GM11168 (cell line): ENCODE measurements around the gene POLN.

Experiments
- in situ Hi-C: fragments of 300-500 bp; cut with MboI; formaldehyde crosslinking; loops from one replicate; pipeline ENCODE4 v1.12.0; 2022; ENCODE audit warnings: low sequenced_read_pairs; ENCODE audit not compliant: unreplicated experiment

The POLN gene

DNA sequence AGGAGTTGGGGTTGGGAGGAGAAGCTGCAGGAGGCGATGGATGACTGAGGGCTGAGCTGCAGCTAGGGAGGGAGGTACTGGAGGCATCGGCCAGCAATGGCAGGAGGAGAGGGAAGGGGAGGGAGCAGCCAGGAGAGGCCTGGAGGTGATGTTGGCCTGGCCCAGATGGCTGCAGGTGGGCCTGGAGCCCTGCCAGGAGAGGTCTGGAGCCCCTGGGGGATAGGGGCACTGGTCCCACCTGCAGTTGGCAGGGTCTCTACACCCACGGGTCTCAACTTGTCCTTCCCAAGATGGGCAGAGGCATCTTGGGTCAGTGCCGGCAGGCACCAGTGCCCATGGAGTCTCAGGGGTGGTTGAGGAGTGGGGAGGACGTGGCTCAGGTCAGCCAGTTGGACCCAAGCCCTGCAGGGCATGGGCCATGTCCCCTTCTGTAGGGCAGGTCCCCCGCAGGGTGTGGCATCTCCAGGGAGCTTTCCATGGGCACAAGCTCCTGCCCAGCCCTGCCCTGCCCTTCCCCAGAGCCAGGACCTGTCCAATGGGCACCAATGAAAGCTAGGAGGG, 22.6 kb upstream of the POLN start:
- in situ Hi-C loops = no loop called here

DNA sequence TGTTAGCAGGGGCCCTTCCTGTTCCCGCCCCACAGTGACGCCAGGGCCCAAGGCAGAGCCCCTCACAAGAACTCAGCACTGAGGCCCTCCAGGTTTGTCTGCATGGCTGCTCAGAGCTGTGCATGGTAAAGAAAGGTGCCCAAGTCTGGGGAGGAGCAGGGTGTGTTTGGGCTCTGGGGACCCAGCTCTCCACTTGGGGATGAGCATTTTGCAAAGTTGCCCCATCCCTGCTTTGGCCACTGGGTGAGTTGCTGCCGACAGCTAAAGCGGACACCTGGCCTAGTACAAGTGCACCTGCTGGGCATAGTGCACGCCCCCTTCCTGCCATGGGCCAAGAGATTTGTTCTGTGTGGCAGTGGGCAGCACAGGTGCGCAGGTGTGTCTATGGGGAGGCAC, 22.0 kb upstream of the POLN start:
- in situ Hi-C loops = no loop called here

DNA sequence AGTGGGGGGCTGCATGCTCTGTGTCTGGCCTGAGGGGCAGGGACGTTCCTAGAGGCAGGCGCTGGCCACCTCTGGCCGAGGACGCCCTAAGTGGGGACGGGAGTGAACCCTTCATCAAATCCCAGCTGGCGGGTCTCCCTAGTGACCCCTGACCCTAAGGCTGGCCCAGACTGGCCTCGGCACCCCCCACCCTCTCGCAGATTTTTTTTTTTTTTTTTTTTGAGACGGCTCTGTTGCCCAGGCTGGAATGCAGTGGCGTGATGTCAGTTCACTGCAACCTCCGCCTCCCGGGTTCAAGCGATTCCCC, 21.0 kb upstream of the POLN start:
- in situ Hi-C loops = no loop called here

DNA sequence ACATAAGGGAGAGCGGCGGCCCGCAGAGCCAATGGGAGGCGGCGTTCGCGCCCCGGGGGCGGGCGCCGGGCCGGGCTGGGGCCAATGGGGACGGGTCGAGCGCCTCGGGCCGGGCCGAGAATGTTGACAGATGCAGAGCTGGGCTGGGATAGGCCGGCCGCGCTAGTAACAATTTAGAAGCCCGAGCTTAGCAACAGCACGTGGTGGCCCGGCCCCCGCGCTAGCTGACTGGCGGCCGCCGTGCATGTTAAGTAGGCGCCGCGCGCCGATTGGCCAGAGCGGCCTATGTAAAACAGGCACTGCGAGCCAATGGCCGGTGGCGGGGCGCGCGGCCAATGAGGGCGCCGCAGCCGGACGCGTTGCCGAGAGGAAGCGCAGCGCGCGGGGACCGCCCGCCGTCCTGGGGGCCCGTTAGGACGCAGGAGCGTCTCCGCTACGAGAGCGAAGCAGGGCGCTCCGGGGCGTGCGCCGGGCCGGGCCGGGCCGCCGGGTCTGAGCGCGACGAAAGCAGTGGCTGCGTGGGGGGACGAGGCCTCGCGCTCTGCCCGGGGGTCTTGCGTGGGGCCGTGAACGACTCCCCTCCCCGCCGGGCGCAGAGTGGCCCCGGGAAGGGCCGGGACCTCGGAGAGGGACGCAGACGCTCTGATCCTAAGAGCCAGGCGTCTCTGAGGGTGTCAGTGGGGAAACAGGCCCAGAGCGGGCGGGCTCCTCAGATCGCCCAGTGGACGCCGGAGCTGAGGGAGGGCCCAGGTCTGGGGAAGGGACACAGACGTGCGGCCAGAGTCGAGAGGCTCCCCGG, 20.4 kb upstream of the POLN start:
- in situ Hi-C loops = no loop called here

DNA sequence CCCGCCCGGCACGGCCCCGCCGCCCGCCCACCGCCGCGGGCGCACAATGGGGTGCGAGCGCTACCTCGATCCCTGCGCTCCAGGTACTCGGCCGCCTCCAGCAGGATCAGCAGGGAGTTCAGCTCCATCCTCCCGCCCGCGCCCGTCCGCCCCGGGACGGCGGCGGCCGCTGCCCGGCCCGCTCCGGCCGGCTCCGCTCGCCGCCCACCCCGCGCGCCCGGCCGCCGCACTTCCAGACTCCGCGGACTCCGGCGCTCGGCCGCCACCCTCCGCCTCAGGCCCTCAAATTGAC, 19.9 kb upstream of the POLN start, which contains the start of gene MXD4:
Gene MXD4 (minus strand): TSS at position 257 of the 292 bp plus-strand sequence. CDS start 129 bp downstream, at position 128.
- in situ Hi-C loops = no loop called here

DNA sequence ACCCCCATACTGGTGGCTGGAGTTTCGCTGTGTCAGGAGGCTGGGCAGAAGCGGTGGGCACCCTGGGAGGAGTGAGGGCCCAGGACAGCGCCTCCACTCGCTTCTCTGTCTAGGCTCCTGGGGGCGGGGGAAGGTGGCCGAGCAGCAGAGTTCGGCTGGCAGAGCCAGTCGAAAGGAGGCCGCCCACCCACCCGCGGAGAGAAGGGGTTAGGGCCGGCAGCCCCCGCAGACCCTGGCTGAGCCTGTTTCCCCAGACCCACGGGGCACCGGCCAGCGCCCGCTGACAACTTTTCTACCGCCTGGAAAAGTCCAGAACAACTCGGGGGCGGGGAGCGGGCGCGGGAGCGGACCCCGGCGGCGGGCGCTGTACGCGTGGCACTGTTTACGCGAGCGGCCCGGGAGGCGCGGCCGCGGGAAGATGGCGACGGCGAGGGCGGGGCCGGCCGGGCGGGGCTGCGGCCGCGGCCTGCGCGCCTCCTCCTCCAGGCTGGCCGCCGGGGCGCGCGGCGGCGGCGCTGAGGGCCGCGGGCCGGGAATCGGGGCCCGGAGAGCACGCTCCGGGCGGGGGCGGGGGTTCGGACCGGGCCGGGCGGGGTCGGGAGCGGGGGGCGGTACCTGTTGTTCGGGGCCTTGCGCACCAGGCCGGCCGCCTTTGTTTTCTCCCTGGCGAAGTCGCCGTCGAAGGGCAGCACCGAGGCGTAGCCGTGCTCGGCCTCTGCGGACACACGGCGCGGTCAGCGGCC, 19.4 kb upstream of the POLN start:
- in situ Hi-C loops = no loop called here

DNA sequence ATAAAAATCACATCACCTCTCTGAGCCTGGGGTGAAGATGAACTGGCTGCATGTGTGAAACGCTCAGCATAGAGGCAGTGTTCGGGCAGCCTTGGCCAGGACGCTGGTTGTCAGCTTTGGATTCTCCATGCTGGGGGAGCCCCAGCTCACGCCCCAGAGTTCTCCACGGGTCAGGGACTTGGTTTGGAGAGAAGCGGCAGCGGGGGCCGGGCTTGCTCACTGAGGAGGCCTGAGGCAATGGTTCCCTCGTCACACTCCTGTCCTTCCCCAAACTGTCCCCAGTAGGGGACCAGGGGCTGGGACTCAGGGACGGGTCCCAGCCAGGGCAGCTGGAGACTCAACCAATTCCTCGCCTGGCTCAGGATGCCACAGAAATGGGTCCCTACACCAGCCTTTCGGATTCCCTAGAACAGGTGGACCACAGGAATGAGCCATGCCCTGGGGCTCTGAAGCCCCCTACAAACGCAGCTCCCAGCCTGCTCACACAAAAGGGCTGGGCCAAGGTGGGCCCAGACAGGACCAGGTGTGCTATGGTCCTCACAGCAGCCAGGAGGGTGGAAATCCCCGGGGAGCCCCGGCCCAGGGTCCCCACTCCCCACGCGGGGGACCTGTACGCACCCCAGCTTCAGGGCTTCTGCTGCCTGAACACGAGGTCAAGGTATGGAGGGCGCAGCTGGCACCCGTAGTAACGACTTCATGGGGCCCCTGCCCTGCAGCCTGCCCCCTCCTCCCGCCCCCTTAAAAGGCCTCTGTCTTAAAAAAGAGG, 18.6 kb upstream of the POLN start:
- in situ Hi-C loops = no loop called here

DNA sequence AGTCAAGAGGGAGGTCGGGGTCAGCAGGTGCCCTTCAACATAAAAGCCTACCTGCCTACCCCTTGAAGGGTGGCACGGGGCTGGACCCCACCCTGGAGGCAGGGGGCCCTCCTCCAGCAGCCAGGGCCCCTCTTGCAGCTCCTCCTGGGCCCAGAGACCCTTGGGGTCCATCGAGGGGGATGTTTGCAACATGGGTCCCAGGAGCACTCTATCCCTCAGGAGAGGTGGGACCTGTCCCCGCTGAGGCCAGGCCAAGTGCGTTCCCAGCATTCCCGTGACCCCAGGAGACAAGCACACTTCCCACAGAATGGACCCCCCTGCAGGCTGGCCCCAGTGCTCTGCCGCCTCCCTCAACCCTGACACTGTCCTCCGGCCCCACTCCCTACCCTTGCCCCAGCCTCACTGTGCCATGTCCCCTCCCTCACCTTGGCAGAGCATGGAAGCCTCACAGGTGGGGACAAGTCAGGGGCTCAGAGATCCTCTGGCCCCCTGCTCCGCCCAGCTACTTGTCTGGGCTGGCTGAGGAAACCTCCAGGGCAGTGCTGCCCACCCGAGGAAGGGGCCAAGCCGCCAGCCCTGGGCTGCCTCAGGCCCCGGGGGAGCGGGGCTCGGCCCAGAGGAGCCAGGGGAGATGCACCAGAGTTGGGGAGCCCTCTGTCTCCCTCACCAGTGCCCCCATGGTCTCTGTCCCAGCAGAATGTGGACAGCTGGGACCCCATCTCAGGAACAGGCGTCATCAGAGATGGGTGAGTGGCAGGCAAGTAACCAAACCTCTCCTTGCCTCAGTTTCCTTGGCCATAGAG, 17.8 kb upstream of the POLN start:
- in situ Hi-C loops = no loop called here

DNA sequence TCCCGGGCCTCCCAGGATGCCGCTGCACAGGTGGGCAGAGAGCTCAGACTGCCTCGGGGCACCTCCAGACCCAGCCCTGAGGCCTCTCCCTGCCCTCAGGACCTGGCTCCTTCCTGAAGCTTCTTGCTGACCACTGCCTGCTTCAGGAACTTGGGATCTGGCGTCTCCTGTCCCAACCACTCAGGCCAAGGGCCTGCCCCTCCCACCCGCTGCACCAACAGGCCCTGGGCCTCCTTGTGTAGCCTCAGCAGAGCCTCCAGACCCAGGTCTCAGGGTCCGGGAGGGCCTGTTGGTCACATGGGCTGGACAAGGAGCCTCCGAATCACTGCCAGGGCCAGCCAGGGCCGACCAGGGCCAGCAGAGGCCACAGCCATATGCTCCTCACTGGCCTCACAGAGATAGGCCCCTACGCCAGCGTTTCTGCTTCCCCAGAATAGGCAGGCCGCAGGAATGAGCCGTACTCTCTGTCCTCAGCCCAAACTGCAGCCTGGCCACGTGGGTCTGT, 17.2 kb upstream of the POLN start:
- in situ Hi-C loops = no loop called here

DNA sequence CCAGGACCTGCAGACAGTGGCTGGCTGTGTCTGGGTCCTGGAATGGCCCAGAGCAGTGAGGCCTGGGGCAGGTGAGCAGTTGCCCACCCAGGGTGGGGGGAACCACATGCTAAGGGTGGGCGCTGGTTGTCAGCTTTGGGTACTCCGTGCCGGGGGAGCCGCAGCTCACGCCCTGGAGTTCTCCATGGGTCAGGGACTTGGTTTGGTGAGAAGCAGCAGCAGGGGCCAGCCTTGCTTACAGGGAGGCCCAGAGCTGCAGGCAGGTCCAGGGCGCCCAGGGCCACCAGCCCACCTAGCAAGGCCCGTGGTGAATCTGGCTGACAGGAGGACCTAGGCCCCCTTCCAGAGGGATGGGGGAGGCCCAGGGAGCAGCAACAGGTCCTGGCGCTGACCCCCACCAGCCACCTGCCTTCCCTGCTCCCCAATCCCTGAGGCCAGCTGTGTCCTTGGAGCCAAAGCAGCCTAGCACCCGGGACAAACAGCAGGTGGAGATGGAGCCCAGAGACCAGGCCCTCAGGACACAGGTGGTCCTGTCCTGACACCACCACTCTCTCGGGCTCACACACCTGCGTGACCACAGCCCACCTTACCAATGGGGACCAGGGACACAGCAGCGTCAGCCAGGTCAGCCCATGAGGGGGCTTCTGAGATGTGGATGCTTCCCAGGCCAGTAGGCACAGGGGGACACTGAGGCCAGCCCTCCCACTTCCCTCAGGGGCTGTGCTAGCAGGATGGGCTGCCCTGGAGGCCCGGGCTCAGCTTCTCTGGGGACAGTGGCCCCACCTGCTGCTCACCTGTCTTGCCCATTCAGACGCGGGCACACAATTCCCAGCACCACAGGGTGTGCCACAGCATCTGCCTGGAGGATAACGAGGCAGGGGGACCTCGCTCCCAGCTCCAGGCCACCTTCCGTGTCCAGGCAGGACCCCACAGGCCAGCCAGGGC, 16.4 kb upstream of the POLN start:
- in situ Hi-C loops = no loop called here

DNA sequence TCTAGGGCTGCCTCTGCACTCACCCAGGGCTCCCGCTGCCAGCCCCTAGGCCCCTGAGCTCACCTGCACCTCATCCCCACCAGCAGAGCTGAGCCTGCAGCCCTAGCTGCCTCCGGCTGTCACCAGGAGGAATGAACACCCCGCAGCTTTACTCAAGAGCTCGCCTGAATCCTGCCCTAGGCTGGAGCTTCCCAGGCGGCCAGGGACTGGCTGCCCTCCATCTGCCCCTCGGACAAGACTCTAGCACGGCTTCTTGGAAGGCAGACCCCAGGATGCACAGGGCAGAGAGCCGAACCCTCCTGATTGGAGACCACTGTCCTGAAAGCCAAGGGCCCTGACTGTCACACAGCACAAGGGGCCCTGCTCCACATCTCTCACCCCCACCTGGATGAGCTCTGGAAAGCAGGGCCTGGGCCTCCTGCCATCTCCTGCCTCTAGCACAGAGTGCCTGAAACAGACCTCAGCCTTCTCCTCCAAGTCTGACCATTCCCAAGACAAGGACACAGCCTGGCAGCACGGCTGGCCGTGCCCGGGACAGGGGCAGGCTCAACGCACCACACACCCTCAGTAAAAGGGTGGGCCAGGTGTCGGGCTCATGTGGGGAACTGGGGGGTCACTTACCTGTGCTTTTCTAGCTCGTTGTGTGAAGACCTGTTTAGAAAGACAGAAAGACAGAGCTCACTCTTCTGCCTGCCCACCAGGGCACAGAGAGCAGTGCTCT, 15.6 kb upstream of the POLN start:
- in situ Hi-C loops = no loop called here

DNA sequence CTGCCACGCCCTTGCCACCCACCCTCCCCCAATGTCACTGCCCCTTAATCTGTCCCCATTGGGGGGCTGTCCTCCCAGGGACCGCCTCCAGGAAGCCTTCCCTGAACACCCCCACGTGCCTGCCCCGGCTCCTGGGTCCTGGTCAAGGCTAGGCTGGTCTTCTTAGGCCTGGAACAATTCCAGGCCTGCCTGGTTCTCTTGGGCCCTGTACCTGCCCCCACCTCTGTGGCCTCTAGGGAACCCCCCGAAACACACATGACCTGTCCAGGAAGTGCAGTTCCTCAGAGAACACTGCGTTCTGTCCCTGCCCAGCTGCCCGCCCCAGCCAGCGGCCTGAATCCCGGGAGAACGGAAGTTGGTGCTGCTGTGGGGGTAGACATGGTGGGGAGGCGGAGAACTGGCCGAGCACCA, 14.9 kb upstream of the POLN start:
- in situ Hi-C loops = no loop called here

DNA sequence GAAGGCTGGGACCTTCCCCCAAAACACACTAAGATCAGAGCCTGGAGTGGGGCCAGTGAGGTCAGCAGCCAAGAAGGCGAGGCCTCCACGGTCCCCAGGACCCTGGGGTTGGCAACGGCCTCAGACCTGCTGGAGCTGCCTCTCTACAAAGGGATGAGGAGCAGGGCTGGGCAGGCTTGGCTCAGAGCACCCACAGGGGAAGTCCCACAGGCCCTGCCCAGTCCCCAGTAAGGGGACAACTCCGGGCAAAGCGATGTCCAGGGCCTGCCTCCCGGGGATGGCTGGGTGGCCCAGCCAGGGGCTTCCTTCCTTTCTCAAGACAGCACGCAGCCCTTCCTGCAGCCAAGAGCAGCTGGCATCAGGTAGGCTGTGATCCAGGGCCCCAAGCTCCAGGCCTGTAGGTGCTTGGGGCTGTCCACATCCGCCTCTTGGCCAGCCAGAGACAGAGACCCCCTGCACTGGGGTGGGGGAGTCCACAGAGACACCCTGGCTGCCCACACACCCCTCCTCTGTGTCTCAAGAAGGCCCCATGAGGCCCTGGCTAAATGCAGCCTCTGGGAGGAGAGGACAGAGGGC, 14.3 kb upstream of the POLN start:
- in situ Hi-C loops = no loop called here

DNA sequence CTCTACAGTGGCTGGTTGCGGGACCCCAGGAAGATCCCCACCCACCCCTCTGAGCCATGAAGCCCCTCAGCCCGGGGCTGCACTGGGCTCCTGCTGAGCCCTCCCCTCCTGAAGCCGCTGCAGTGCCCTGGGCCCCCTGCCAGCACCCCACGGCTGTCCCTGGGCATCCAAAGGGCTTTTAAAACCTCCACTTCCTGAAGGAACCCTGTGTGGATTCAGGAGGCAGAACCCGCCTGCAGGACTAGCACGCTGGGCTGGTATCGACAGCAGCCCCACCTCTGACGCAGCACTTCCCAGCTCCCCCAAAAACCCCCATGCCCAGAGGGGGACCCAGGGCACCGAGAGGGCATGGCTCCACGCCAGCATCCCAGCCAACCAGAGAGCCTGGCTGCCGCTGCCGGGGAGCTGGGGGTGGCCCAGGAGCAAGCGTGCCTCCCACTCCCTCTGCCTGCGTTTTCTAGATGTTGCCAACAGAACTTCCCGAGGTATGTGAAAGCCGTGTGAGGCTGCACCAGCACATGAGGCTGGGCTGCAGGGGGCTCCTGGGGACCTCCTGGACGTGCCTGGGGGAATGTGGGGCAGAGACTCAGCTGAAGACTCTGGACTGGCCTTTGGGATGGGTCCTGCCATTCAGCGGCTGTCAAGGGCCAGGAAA, 13.7 kb upstream of the POLN start:
- in situ Hi-C loops = no loop called here

DNA sequence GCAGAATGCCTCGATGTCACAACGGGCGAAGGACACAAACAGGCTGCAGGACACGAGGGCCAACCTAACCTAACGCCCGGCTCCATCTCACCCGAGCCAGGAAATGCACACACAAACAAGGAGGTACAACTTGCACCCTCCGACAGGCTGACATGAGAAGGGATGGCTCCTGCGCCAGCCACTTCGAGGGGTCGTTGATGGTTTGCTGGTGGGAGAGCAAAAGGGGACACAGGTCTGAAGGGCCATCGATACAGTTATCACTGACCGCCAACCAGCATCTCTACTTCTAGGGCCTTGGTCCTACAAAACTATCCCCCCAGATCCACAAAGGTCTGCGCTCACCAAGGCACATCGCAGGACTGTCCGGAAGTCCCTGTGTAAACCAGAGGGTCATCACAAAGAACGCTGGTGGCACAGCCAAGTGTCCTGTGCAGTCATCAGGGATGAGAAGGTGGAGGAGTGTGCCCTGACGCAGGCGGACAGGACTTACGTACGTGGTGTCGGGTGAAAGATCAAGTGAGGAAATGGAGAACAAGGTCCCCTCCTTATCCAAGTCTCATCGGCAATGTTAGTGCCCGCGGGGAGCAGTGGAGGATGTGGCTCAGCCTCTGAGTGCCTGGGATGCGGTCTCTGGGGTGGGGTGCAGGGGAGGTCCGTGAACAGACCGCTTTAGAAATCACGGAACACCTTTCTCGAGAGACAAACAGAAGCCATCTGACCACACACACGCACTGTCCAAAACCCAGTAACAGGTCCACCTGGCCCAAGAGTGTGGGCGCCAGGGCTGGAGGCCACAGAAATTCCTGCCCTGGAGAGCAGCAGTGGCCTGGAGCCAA, 13.0 kb upstream of the POLN start:
- in situ Hi-C loops = no loop called here

DNA sequence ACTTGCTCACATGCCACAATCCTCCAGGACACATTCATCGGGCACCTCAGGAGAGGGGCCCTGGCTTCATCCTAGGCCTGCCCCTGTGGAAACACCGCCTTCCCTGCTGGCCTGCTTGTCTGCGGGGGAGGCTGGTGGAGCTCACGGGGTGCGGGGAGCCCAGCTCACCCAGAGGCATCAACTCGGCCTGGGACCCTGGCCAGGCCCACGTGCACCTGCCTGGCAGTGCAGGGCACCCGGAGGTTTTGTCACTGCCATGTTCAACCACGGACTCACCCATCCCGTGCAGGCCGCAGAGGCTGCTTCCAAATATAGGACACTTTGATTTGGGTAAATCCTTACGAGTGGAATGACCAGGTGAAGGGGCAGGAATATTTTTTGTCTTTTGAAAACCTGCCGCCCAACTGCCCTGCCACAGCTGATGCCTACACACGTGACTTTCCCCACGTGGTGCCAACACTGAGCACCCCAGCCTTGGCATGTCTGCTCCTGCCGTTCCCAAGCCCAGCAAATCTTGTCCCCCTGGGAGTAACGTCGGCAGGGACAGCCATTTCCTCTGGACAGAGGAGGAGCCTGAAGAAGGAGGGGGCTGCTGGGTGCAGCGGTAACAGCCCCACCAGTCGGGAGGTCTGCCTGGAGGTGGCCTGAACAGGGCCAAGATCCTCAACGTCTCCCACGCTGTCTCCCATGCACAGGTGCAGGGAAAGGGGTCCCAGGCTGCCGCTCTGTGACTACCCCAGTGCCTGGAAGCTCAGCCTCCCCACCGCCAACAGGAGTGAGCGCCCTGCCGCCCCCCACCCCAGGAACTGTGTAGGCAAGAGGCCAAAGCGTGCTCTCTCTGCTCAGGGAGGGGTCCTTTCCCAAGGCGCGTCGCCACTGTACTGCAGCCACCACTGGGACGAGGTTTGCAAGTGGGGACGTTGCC, 11.5 kb upstream of the POLN start:
- in situ Hi-C loops = no loop called here
